Cerebellar nuclear complex (tissue), 1 donor: Measurements from ENCODE around the gene MSANTD2.
"Not testable (repeated sequence)": the region's sequence is repeated elsewhere in the genome, so short reads cannot be mapped to it uniquely, and the experiment has no call there.

ENCODE experiments used
- DNase-seq, 2 experiments: peaks; one replicate each; lab custom pipeline; 2025; lab: John Stamatoyannopoulos, UW

The MSANTD2 gene

DNA sequence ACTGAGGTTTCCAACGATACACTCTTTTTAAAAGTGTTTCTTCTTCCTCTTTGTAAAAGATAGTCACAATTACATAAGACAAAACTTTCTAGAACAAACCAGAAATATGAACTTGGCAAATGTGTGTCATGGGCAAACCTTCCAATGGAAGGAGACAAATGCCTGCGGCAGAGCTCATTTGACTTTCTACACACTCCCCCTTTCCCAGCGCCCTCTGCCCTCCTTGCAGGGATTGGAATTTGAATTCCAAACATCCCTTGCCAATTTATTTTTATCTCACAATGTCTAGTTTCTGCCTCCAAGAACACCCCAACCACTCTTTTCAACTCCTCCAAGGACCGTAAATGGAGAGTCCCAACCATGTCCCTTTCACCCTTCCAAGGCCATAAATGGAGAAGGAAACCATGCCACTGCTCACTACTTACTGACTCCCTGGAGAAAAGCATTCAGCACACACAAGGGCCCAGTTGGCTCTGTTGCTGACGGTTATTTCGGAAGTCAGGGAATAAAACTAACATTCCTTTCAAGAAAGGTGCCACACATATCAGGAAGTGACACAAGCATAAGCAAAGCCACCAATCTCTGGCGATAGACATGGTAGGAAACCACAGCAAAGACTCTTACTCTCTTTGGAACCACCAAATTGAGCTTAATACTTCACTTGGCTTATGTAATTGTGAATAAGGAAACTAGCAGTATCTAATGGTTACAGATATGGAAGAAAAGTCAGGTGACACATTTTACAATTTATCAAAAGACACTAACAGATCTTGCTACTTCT lies 23.2 kb downstream of the MSANTD2 start:
- no peak for DNase-seq

DNA sequence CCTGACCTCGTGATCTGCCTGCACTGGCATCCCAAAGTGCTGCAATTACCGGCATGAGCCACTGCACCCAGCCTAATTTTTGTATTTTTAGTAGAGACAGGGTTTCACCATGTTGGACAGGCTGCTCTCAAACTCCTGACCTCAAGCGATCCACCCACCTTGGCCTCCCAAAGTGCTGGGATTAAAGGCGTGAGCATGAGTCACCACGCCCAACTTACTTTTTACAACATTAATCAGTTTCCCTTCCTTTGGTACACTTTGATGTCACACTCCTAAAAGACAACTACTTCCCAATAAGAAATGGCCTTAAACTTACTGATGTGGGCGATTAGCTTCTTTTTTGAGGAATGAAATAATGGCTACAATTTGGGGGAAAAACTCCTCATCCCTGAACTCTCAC lies 29.2 kb downstream of the MSANTD2 start:
- DNase-seq: not testable (repeated sequence)

DNA sequence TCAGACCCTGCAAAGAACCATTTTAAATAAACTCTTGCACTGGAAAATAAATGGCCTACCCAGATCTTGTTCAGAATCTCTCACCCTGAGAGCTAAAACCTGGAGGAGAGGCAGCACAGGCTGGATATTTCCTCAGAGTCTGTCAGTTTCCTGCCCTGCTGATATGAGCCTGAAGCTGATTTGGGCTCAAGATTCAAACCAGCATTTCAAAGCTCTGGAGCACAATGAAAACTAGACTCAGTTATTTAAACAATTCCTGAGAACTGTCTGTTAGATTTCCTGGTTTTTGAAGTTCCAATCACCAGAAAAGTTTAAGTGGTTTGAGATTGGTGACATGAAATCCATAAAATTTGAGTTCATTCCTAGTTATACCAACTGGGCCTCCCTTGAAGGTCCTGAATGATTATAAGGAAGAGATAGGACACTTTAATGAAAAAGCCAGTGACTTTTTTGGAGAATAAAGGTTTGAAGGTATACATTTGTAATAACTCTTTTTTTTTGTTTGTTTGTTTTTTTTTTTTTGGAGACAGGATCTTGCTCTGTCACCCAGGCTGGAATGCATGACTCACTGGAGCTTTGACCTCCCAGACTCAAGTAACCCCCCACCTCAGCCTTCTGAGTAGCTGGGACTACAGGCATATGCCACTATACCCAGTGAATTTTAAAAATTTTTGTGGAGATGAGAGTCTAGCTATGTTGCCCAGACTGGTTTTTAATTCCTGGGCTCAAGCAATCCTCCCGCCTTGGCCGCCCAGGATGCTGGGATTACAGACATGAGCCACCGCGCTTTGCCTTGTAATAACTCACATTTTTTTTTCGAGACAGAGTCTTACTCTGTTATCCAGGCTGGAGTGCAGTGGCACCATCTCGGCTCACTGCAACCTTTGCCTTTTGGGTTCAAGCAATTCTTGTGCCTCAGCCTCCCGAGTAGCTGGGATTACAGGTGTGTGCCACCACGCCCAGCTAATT lies 30.1 kb downstream of the MSANTD2 start:
- no peak for DNase-seq

DNA sequence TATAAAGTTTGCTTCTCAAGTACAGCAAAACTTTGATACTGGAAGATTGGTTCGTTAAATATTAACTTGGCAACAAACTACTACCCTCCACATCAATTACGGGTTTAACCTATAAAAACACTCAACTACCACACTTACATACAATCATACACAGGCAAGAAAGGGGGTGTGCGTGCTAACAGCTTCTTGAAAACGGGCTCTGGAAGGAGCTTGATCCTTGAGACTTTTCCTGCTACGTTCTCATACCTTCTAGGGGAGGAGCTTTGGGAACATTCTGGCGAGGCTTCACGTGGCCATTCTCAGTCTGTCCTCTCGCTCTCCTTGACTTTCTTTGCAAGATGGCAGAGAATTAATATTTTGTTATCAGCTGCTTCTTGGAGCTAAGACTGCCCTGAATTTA lies 31.3 kb downstream of the MSANTD2 start:
- DNase-seq: no peak

DNA sequence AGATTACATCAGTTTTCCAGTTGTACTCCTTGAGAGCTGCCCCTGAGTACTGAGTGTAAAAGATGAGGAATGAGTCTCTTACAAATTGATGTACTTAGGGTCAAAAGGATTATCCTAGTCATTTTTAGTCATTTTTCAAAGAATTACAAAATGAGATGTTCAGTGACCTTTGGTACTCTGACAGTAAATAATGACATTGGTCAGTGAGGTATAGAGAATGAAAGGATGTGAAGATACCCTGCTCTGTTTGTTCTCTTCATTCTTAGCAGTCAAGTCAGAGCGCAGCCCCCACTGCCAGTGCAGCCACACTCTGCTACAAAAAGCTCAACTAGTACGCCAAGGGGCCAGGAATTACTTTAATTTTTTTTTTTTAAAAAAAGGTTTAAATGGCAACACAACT lies 34.0 kb downstream of the MSANTD2 start:
- no peak for DNase-seq

DNA sequence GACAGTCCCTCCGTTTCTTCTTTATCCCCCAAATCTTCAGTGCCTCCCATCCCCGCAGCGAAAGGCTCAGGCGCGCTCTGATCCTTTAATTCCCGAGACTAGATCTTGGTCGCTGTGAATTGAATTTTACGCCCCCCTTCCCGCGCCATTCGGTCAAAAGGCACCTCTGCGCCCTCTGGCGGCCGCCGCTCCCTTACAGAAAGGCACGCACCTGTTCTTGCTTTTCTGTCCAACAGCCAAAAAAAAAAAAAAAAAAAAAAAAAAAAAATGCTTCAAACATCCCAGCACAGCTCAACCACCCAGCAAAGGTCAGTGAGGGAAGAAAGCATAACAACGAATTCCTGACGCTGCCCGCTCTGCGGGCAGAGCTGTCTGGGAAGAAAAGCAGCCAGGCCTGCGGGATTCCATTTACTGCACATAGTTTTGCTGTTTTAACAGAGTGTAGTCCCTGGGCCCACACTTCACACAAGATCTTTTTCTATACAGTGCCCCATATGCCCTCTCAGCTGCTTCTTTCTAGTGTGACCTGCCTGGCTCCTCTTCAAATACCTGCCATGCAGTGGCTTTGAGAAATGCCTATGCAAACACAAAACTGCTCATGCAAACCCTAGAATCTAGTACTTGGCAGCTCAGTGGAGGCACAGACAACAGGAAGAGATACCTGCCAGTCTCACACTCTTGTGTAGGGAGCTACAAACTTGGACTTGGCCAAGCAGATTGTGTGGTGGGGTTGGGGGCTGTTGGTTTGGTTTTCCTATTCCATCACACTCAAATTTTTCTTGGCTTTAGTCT lies 36.9 kb downstream of the MSANTD2 start:
- DNase-seq: peak in 1 of 2 experiments; percentile 33

DNA sequence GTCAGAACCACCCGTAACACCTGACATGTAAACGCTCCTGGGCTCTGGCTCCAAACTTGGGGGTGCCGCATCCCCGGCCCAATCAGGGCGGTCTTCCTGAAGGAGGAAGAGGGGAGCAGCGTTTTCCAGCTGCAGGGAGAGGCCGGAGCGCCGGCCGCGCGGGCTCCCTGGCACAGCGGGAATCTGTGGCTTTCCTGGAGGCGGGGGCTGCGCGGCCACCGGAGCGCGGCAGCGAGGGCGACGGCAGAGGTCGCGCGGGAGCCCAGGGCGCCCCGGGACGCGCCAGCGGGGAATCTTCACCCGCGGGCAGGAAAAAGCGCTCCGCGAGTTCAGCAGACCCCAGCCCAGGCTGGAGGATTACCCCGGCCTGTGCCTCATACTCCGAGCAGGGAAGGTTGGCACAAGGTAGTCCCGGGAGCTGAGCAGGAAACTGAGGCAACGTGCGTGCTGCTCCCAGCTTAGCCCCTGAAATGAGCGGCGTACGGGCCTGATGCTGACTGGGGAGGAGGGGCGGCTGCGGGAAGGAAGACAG lies 37.5 kb downstream of the MSANTD2 start:
- no peak for DNase-seq

DNA sequence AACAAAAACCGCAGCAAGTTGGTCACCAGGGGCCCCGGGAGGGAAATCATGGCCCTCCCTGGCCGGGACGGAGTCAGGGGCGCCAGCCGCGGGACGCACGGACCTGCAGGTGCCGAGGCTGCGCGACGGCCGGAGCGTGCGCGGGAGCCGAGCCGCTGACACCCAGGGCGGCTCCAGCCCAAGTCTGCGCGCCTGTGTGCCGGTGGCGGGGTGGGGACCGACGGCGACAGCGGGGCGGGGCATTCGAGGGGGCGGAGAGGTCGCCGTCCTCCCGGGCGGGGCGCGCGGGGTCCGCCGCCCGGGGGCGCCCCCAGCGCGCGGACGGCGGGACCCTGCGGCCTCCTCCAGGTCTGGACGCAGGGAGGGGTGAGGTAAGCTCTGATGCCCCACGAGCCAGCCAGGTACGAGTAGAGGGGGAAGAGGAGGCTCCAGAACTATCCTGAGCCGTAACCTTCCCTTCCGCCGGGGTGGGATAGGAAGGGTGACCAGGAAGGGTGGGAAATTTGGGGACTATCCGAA lies 38.0 kb downstream of the MSANTD2 start, which contains the start of gene ESAM:
TSS of gene ESAM (minus strand) at position 186 of the 519 bp plus-strand sequence. CDS start at position 50, 136 bp downstream.
- DNase-seq: no peak

DNA sequence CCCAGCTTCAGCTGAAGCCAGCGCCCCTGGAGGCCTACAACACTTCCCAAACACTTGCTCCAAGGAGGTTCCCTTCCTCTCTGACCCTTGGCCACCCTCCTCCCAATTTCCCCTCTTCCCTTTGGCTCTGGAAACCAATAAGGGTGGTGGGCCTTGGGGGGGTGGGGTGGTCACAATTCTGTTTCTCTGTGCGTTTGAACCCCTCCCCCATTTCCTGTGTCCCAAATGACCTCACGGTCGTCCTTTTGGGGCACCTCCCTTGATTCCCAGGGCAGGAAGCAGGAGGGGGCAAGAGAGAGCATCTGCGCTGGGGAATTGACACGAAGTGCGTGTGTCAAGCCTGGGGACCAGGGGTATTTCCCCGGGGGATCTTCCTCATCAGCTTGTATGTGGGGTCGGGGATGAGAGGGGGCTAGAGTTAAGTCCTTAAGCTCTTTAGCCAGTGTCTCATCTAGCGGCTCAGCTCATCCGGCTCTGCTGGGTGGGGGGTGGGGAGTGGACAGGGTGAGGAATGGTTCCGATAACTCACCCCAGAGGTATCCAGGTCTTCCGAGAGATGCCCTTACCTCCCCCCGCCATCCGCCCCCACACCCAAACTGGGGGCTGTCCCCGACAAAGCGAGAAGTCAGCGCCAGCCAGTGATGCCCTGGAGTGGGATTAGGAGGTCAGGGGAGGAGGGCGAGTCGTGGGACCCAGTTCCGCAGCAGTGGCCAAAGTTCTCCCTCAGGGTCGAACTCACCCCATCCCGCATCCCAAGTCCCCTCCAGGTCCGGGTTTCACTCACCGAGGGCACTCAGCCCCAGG lies 38.7 kb downstream of the MSANTD2 start:
- no peak for DNase-seq

DNA sequence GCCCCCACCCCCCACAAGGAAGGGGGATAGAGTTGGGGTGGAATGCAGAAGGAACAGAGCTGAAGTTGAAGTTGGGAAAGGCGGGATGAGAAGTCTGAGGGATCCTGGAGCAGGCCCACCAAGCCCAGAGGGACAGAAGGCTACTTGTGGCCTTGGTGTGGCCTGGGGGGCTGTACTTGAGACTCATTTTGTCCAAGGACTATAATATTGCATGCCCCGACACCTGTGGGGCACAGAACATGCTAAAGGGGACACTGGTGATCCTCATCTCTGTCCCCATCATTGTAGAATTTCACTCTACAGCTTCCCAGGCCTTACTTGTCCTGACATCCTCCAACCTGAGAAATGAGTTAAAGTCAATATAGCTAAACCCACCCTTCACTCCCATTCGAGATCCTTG lies 39.4 kb downstream of the MSANTD2 start:
- DNase-seq: no peak

DNA sequence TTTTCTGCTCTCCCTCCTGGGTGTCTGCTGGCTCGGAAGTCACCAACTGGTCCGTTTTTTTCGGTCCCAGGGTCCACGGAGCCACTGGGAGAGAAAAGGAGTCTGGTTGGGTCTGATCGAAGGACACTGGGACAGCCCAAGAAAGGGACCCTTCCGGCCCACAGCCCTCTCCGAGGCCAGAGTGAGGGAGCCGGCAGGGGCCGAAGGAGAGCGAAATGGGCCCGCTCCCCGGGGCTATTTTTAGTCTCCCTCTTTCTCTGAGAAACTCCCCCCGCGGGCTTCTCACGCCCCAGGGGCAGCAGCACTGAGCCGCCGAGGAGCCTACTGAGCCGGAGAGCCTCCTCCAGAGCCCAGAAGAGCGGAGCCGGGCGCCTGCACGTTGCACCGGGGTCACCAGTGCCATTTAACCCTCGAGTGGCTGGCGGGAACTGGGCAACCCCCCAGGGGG lies 40.0 kb downstream of the MSANTD2 start:
- no peak for DNase-seq

DNA sequence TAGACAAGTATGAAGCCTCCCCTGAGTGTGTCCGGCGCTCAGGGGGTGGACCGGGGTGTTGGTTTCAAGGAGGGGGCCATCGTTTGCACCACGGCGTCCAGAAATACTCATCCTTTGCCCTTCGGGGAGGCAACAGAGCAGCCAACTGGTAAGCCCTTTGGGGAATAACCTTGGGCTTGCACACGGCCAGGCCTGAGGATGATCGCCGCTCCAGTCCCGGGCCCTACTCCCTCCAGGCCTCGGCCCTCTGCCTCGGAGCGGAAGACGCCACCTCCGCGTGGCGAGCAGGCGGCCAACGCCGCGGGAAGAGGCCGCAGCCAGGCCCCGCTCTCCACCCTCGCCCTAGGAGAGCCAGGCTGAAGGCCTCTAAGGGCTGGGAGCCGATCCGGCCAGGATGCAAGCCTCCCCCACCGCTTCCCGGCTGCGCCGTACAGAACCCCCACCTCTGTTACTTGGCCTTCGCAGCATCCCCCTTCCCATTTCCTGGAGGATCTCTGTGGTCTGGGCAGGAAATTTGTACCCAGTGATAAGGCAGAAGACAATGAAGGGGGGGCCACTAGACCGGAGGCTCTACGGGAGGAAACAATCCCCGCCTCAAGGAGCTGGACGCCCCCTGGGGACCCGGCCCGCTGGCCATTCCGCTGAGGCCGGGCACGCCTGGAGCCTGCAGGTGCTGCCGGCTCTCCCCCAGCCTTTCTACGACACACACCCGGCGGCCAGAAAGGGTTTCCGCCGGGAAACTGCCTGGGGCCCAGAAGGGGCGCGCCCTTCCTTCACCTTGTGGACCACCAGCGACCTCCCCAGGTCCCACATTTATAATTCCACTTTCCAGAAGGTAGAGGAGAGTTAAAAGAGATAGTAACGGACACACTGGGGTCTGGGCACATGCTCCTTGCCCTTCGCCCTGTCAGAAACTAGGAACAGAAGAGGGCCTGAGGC lies 40.7 kb downstream of the MSANTD2 start:
- no peak for DNase-seq

DNA sequence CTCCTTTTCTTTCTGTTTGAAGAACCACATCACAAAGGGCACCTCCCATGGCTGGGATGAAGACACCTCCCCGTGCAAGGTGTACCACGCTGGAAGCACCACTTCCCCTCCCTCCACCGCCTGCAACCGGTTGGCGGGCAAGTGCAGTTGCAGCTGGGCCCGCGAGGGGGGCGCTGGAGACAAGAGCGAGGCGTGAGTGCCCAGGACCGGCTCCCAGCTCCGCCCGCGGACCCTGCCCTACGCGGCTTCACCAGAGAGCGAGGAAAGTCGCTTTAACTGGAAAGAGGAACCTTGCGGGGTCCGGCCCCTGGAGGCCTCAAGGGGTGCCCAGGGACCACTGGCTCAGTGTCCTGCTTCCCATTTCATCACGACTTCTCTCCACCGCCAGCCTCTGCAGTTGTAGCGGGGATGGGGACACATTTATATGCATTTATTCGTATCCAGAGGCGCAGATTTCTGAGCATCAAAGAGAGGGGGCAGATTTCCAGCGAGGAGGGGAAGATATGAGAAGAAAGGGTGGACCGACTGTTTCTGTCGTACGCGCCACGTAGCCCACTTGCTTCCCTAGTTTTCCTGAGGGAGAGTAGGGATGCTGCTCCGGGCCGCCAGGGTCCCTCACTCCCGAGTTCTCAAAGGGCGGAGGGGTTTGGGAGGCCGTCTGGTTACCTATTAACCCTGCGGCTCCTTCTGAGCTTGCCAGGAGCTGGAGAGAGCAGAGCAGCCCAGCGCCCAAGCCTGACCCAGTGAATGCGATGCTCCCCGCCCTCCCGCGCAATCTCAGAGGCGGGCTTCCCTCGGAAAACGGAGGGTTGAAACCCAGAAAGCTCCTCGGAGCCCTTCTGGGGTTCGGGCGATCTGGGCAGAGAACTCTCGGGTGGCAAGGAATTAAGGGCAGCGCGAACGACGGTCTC lies 41.6 kb downstream of the MSANTD2 start:
- no peak for DNase-seq

DNA sequence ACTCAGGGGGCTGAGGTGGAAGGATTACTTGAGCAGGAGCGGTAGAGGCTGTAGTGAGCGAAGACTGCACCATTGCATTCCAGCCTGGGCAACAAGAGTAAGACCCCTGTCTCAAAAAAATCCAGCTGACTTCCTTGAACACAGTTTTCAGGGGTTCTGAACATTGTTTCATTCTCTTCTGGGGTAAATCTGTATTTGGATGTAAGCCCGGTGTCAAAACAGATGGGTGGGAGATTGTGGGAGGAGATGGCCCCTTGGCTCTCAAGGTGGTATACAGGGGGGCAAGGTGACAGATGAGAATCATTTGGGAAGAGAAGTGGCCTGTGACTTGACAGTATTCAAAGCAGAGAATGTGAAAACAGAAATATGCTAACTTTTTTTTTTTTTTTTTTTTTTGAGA lies 42.9 kb downstream of the MSANTD2 start:
- DNase-seq: no peak

DNA sequence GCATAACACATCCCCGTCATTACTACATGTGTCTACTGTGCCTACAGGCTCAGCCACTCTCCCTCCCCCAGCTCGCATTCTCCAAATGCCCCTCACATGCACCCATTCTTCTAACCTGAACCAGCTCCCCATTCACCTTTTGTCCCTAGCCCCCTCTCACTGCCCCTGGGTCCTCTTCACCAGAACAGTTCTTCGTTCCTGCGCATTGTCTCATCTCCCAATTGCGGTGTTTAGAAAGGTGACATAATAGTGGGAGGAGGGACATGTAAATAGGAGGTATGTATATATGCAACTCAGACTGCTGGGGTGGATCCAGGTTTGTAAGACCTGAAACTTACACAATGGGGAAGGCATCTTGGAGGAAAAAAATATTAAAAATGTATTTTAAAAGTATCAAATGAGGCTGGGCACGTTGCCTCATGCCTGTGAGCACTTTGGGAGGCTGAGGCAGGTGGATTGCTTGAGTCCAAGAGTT lies 43.4 kb downstream of the MSANTD2 start:
- DNase-seq: no peak

DNA sequence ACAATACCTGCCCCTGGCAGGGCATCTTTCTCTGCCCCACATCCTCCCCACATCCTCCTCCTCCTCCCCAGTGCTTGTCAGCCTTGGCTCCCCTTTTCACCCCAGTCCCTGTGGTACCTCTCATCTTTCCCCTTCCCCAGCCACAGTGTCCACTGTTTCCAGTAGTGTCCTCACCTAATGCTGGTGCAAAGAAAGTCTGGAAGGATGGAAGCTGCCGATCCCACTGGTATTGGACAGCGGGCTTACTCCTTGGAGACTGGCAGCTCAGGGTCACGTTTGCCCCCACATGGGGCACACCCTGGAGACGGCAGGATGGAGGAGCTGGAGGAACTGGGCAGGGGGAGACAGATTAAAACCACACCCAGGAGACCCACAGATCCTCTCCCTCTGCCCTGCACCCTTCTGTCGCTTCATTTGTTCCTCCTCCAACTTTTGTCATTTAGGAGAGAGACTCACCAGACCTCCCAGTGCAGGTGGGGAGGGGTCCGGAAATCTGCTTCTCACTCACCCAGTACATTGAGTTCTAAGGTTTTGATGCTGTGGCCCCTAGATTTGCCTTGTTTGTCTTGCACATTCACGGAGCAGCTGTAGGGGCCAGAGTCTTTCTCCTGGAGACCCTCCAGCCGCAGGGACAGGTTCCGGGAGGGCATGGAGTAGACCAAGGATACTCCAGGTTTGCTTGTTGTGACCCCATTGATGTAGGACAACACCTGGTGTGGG lies 44.0 kb downstream of the MSANTD2 start:
- DNase-seq: no peak

DNA sequence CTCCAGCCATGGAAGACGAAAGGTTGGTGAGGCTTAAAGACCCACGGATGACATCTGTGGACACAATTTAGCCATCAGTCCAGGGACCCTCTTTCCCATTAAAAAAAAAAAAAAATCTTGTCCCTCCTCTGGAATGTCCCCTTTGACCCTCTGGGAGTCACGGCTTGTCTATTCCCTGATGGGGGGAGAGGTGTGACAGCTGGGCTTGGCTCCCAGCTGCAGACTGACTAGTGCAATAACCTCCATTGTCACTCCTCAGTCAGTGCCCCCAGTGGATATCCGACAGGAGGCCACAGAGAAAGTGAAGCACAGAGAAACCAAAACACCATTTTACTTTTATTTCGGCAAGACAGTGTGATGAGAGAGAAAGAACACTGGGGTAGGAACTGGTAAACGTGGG lies 45.5 kb downstream of the MSANTD2 start:
- no peak for DNase-seq

DNA sequence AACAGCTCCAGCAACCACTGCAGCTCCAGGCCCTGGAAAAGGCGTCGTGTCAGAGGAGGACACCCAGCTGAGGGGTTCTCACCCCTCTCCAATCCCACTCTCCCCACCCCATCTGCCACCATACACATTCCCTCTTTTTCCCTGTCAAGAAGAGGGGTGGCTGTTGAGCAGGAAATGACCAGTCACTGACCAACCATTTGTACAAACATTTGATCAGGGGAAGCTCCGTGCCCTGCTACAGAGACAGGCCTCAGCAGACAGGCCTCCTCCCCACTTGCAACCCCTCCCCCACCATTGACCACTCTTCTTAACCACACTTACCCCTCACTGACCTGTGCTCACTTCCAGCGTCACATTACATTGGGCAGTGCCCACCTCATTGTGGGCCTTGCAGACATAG lies 45.9 kb downstream of the MSANTD2 start:
- no peak for DNase-seq
